GM18502 (cell line): ENCODE measurements around the gene CHCHD3.

ENCODE experiments used
- ATAC-seq: cut with Tn5 transposase; IDR thresholded peaks from one replicate; pipeline ENCODE4 v1.9.1; 2021; ENCODE audit warnings: mild to moderate bottlenecking; ENCODE audit not compliant: unreplicated experiment, poor library complexity

Gene CHCHD3

DNA sequence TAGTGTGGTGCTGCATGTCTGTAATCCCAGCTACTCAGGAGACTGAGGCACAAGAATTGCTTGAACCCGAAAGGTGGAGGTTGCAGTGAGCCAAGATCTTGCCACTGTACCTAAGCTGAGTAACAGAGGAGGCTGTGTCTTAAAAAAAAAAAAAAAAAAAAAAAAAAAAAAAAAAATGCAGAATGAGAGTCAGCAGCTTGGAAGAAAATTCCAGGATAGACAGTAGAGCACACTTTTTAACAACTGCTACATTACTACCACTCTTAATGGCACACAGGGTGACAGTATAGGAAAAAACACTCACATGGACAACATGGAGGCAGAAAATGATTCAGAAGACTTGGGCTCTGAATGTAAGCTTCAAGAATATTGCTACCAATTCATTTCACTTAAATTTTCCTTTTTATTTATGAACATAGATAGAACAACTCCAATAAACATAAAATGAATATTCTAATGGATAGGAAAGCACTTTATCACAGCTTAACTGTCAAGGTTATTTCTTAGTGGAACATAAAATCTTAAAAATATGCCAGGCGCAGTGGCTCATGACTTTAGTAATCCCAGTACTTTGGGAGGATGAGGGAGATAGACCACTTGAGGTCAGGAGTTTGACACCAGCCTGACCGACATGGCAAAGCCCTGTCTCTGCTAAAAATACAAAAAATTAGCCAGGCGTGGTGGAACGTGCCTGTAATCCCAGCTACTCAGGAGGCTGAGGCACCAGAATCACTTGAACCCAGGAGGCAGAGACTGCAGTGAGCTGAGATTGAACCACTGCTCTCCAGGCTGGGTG, 31.5 kb downstream of the CHCHD3 start:
- peak; percentile 12 for ATAC-seq

DNA sequence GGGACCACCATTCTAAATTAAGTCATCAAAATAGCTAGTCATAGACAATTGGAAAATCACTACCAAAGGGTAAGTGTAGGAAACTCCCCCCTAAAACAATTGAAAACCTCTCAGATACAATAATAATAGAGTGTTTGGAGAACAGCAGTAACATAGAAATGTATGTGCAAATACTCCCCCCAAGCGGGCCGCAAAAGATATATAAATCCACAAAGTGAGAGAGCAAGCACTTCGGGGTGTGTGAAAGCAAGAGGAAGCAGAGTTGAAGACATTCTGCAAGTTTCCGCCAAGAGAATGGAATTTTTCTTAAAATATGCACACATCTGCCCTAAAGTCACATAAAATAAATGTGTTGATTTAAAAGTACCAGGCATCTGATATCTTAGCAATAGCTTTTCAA, 33.3 kb downstream of the CHCHD3 start:
- no peak for ATAC-seq

DNA sequence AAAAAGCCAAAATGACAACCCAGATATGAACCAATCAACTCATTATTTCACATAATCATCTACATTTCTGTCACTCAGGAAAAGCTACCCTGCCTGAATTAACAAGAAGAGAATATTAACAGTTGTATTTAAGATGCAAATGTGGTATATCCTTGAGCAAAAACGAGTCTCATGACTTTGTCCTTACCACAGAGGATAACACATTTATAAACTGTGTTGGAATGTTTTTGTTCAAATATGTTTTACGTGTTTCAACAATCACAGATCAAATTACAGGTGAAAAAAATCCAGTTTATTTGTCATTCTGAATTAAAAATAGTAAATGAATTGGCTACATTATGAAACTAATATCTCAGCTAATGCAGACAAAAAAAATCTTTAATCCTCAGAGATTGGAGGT, 34.6 kb downstream of the CHCHD3 start:
- ATAC-seq = no peak

DNA sequence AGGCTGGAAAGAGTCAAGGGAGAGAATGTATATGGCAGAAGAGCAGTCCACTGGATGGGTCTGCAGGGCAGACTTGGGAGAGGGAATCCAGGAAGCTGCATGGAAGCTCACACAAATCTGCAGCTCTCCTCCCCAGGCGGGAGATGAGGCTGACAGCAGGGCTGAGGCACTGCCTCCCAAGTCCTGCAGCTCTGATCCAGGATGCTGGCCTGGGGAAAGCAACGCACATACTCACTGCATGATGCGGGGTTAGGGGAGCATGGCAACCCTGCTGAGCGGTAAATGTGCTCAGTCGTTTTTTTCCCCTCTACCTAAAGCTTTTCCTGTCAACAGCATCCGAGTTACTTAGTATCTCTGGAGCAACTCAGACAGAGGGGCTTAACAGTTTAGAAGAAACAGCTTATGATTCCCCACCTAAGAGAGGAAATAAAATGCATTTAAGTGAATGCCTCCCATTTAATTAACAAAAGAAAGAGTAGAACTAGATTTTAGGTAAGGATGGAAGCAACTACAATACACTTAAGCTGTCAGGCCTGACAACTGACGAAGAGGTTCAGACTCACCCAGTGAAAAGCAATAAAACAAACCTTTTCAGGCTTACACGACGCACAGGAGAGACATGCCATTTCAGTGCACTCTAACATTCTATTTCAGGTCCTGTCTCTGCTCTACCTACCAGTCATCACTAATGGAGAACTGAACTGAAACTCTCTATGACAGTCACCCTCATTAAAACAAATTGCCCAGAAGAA, 37.0 kb downstream of the CHCHD3 start:
- no peak for ATAC-seq

DNA sequence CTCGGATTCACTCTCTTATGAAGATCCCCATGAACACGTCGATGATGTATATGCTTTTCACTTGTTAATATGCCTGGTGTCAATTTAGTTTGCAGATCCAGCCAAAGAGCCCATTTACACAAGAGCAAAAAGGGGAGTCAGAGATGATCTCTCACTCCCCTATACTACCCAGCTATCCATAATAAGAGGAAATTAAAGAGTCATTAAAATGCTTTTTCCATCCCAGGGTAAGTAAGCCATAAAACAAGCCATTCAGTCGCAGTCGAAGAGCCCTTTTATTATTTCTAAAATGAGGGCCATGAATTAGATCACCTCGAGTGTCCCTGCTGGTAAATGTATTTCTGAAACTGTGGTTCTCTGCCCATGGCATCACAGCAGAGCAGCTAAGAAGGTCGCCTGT, 41.2 kb downstream of the CHCHD3 start:
- no peak for ATAC-seq

DNA sequence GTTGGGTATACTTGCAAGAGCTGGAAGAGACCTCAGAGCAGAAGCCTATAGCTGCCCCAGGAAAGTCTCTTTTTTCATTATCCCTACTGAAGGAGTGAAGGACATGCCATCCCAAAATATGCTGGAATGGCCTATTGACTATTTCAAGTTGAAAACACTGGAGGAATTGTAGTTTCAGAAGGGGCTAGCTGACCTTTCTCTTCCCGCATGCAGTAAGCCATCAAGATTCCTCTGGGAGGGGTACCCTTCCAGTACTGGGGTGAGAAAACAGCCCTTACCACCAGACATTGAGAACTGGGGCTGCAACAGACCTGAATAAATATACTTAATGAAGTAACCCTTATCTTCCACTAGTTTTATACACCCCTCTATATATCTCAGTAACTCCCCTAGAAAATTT, 41.7 kb downstream of the CHCHD3 start:
- ATAC-seq = no peak

DNA sequence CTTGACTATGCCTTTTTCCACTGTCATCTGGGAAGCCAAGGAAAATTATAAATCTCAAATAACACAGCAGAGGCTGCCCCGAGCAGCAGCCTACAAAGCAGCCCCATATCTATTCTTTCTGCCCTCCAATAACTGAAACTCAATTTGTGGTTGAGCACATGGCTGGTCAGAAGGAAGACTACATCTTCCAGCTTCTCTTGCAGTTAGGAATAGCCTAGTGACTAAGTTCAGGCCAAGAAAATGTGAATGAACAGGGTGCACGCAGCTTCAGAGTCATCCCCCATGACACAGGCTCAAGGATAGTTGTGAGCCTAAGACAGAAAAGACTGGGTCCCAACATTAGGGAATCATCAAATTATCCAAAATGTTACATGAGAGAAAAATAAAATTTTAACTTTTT, 42.3 kb downstream of the CHCHD3 start:
- no peak for ATAC-seq

DNA sequence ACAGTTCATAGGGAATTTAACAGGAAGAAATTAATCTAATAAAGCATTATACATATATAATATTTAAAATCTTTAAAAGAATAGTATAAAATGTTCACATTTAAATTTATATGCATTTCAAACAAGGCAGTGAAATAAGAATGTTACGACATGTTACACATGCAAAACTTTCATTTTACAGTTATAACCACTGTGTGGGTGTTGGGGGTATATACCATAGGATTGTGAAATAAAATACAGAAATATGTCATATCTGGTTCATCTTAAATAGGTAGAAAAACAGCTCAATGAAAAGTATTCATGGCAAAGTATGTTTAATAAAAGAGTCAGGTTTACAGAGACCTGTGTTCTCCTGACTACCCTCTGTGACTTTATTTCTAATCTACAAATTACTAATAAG, 45.6 kb downstream of the CHCHD3 start:
- no peak for ATAC-seq

DNA sequence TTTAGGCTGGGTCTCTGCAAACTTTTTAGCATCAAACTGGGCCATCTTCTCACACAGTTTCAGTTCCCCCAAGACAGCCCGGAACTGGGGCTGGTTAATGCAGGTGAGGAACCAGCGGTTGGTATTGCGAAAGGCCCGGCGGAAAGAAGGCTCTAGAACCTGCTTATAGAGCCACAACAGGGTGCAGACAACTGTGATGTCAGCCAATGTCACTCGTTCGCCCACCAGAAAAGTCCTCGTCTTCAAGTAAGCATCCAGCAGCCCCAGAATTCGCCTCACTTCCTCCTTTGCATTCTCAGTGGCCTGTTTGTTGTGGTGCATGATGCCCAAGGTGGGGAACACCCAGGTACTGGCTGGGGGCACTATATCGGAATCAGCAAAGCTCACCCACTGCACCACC, 46.6 kb downstream of the CHCHD3 start:
- ATAC-seq = peak; percentile 90

DNA sequence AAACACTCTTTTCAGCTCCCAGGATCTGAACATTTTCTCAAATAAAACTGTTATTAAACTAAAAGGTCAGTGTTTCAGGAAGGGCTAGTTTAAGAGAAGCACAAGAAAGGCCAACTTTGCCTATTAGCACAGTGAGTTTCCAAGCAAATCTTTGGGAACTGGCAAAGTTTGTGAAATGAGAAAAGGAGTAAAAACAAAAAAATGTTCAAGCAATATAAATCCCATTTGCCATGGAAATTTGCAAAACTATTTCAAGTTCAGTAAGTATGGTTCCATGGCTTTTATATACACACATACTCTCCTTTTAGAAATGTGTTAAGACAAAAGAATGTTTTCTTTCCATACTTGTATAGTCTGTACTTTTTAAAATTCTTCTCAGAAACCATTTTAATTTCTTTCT, 51.5 kb downstream of the CHCHD3 start:
- ATAC-seq = no peak

DNA sequence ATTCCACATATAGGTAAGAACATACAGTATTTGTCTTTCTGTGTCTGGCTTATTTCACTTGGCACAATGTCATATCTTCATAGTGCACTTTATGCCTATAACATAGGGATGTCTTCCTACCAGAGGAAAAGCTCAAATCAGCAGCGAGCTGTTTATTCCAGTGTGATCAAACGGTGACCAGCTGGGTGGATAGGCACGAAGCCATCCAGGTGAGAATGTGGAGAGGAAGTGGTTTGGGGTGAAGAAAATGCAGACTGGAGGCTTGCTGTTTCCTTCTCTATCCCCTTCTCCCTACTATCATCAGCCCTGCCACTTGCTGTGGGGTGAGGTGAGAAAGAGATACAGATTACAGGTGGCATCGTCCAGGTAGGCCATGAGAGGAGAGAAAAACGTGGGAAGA, 52.4 kb downstream of the CHCHD3 start:
- no peak for ATAC-seq

DNA sequence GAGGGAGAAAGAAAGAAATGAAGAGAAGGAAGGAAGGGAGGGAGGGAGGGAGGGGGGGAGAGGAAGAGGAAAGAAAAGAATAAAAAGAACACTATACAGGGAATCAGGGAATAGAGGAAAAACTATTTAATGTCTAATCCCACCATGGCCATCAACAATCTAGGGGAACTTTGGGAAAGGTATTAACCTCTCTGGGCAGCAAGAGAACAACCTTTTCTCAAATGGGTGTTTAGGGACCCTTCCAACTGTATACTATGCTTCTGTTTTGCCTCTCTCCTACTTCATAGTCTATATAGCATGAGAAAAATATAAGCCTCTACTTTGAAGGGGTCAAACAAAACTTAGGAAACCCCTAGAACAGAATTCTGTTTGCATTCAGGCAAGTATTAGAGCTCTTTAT, 54.5 kb downstream of the CHCHD3 start:
- ATAC-seq = no peak

DNA sequence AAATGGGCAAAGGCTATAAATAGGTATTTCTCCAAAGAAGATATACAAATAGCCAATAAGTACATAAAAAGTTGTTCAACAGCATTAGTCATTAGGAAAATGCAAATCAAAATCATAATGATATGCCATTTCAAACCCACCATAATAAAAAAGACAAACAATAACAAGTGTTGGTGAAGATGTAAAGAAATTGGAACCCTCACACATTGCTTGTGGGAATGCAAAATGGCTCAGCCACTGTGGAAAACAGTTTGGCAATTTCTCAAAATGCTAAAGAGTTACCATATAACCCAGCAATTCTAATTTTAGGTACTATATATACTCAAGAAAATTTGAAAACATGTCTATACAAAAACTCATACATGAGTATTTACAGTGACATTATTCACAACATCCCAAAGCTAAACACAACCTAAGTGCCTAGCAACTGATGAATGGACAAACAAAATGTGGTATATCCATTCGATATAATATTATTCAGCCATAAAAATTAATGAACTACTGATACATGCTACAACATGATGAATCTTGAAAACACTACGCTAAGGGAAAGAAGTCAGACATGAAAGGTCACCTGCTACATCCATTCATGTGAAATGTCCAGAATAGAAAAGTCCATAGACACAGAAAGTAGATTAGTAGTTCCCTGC, 55.6 kb downstream of the CHCHD3 start:
- no peak for ATAC-seq

DNA sequence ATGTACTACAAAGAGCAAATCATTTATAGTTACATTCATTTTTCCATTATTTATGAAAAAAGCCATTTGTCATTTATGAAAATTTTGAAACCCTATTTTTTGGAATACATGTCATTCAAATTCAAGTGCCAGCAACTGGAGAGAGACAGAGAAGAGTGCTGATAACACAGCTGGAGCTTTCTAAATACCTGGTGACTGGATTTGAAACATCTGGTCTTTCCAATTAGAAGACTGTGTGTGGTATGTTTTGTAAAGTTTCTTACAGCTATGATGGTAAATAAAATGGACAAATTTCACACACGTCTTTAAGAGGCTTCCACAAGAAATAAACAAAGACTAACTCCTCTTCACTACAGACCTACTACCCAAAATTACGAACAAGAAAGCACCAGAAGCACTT, 56.8 kb downstream of the CHCHD3 start:
- ATAC-seq = no peak

DNA sequence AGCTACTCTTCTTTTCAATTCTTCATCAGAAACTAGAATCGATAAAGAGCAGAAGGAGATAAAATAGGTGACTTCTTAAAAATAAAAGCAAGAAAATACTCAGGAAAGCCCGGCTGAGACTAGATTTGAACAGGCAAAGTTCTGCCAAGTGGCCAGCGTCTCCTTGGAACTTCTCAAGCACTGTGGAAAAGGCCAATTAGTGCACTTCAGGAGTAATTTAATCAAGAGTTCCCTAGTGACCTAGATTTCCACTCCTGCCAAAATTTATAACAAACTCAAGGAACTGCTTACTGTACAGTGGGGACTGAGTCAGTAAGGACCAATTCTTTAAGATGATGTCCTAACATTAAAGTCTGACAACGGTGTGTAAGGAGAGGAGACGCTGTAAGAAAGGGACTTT, 57.3 kb downstream of the CHCHD3 start:
- no peak for ATAC-seq

DNA sequence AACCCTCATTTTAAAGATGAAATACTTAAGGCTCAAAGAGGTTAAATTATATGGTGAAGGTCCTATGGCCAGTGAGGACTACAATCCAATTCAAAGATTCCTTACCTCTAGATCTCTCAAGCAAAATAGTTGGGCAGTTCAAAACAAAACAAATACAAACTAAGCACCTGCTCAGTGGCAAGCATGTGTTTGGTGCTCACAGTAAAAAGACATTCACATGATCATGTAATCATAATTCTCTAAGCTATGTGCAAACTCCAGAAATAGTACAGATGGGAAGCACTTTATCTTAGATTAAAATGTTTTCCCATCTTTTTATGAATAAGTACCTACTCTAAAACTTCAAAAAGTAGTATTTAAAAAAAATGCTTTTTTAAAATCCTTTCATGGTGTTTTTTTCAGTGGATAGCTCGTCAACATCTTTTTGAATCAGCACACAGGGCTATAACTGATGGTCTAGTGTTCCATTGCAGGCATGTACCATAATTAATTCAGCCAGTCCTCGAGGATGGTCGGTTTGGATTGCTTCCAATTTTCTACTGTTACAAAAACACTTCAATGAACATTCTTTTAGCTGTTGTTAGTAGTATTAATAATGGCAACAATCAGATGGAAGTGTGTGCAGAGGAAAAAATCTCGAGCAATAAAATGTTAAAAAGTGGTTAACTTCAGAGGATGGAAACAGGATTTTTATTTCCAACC, 58.4 kb downstream of the CHCHD3 start:
- ATAC-seq = no peak

DNA sequence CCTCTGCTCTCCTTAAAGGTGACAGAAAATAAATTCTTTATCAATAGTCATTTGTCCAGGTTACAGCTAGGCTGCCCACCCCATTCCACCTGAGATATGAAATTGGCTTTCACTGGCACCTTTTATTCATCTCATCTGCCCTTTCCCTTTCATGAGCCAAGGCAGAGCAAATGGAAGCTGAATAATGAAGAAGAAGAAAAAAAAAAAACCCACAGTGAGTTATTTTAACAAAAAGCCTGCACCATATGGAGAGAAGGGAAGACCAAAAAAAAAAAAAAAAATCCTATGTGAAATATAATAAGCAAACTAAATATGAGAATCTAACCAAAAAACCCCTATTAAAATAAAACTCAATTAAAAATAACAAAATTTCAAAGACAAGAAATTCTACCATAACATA, 59.2 kb downstream of the CHCHD3 start:
- ATAC-seq = no peak

DNA sequence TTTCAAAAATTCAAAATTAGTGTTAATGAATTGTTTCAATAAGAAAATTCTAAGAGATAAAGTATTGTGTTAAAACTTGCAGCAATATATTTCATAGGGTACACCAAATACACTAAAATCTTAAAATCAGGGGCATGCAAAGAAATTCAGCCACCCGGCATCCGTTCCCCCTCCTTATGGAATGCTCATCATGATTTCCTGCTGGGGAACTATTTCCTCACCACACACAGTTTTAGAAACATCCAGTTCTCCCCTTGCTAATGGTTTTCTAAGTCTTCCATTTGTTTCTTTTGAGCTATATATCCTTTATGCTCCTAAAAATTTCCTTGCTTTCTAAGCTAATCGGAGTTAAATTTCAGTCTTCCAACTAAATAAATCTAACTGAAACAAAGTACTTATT, 60.7 kb downstream of the CHCHD3 start:
- ATAC-seq = no peak

DNA sequence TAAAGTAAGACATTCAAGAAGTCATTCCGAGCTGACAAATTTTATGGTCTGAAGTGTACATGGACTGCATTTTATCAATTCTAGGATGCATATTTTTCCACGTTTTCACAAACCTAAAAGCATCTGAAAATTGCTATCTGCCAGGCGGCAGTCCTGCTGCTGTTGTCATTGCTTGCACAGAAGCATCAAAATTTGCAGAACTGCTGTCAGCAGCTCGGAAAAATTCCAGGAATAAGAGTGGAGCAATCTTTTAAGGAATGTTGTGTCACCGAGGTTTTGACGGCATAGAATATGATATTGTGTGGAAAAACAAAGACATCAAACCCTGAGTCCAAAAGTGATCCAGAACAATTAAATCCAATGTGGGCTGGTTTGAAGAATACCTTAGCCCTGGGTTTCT, 61.4 kb downstream of the CHCHD3 start:
- no peak for ATAC-seq

DNA sequence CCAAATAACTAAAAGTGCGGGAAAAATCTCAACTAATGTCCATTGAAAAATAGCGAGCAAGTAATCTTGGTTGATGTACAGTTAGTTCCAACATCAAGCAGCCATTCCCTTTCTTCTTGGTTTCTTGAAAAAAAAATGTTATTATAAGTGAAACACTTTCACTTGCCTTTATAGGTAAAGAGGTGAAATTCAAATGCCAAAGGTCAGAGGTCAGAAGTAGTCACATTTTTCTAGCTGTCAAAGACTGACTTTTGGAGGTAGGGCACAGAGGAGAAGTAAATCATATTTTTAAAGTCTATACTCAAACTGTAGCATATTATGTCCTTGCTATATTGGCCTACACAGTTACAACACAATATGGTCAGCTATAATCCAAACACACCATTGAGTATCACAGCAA, 62.3 kb downstream of the CHCHD3 start:
- ATAC-seq = no peak

DNA sequence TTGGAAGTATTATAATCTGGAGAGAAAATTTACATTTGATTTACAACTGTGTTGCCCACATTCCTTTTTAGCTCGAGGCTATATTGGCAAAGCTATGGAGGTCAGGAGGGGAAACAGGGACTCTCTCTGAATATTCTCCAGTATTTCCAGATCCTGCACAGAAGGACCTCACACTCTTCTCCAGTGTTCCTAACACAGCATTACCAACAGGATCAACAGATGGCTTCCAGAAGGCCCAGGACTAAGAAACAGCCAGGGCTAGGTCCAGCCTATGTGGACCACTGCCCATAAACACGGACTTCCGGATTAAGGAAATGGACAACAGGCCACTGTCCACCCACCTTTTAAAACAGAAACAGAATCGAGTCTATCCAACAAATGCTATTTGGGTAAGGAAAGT, 65.3 kb downstream of the CHCHD3 start:
- no peak for ATAC-seq
